Liver (tissue), 10 donors: ENCODE results near the gene MINDY1. TPM values are rescaled to one million over a fixed set of nuclear protein-coding genes. Genes with fewer than 3 reads are reported as not detected.

Experiments used
- DNase-seq: peaks from one replicate; pipeline ENCODE4 v3.0.0-alpha.2; 2017; ENCODE audit warnings: low spot score
- H3K27ac ChIP-seq, 2 donors: one replicate each; pipeline ENCODE4 v1.7.0; 2013; ENCODE audit warnings: inconsistent platforms in 2 of 2, low read length in 2 of 2, control low read depth in 1 of 2, low read depth in 1 of 2, mild to moderate bottlenecking in 1 of 2
- H3K27me3 ChIP-seq, 4 donors: one replicate each; pipeline versions ENCODE4 v1.6.1 to v1.7.0; 2013; ENCODE audit warnings: low read length in 3 of 4, inconsistent platforms in 1 of 4, mild to moderate bottlenecking in 1 of 4, moderate library complexity in 1 of 4; ENCODE audit not compliant: control insufficient read depth in 4 of 4, insufficient read depth in 4 of 4
- H3K36me3 ChIP-seq, 4 donors: one replicate each; pipeline versions ENCODE4 v1.6.1 to v1.7.0; 2013; ENCODE audit warnings: low read length in 3 of 4, mild to moderate bottlenecking in 3 of 4, low read depth in 1 of 4, moderate library complexity in 1 of 4; ENCODE audit not compliant: control insufficient read depth in 4 of 4, insufficient read depth in 3 of 4
- H3K4me1 ChIP-seq, 4 donors: one replicate each; pipeline versions ENCODE4 v1.6.1 to v1.7.0; 2013; ENCODE audit warnings: low read length in 3 of 4, mild to moderate bottlenecking in 3 of 4, moderate library complexity in 1 of 4; ENCODE audit not compliant: control insufficient read depth in 4 of 4, insufficient read depth in 4 of 4
- H3K4me3 ChIP-seq, 3 donors: one replicate each; pipeline versions ENCODE4 v1.6.1 to v1.7.0; 2013; ENCODE audit warnings: low read length in 3 of 3, control low read depth in 1 of 3, low read depth in 1 of 3, mild to moderate bottlenecking in 1 of 3
- H3K9ac ChIP-seq, 2 donors: one replicate each; pipeline ENCODE4 v1.7.0; 2013; ENCODE audit warnings: low read length in 2 of 2, mild to moderate bottlenecking in 2 of 2, moderate library complexity in 2 of 2, control low read depth in 1 of 2, low read depth in 1 of 2
- H3K9me3 ChIP-seq, 4 donors: one replicate each; pipeline versions ENCODE4 v1.6.1 to v1.7.0; 2013; ENCODE audit warnings: low read length in 3 of 4; ENCODE audit not compliant: control insufficient read depth in 4 of 4
- GABPA ChIP-seq, 2 donors: IDR thresholded peaks in 1 of 2; conservative IDR thresholded peaks in 1 of 2; 2 replicates each; pipeline ENCODE4 v1.6.1; 2016; ENCODE audit warnings: antibody characterized with exemption in 2 of 2, mild to moderate bottlenecking in 1 of 2, moderate library complexity in 1 of 2
- HNF4G ChIP-seq: IDR thresholded peaks from 2 replicates; pipeline ENCODE4 v1.6.1; 2016; ENCODE audit warnings: antibody characterized with exemption
- RAD21 ChIP-seq, 2 donors: IDR thresholded peaks; 2 replicates each; pipeline ENCODE4 v1.6.1; 2016; ENCODE audit warnings: antibody characterized with exemption in 2 of 2, mild to moderate bottlenecking in 2 of 2
- YY1 ChIP-seq: IDR thresholded peaks from 2 replicates; pipeline ENCODE4 v1.6.1; 2016; ENCODE audit warnings: antibody characterized with exemption, mild to moderate bottlenecking
- WGBS: extraction: QIAGEN DNeasy Blood & Tissue Kit; methylation state at CpG from one replicate; pipeline ENCODE4 v1.1.7; 2013; 5-methylcytosine and 5-hydroxymethylcytosine counted together
- polyA plus RNA-seq, 2 donors: library from polyadenylated mRNA; stranded (reverse) in 1 of 2; unstranded in 1 of 2; fragments of 200-250 nt in 1 of 2; fragments of >200 nt in 1 of 2; fragmentation: Nextera tagmentation in 1 of 2; extraction: Ambion mirVana in 1 of 2; gene quantifications; one replicate each; pipeline versions ENCODE4 v1.2.1 to v1.2.3, GENCODE V29; 2013 to 2015
- small RNA-seq: library from RNA; depleted of rRNA; stranded (forward); fragments of <200 nt; gene quantifications from one replicate; pipeline ENCODE3, GENCODE V24; 2014
- total RNA-seq, 2 donors: library from RNA; depleted of rRNA; stranded (reverse); fragments of >200 nt; gene quantifications; one replicate each; pipeline ENCODE4 v1.2.3, GENCODE V29; 2014
- TF ChIP-seq, protein P1 (sequence below): fragments of 150-350 bp; IDR thresholded peaks from 2 replicates; pipeline ENCODE4 v1.5.1; 2017; ENCODE audit warnings: improper control_type of control experiment, low read depth, low read length; ENCODE audit not compliant: missing input control
- donor health status: healthy.
- donor health status: healthy.
- donor health status: healthy.
- donor health status: healthy.
- donor health status: healthy.

Gene MINDY1
- total and polyA plus RNA-seq, 4 donors: 7.3 to 21.3 (median 9.0) TPM

DNA sequence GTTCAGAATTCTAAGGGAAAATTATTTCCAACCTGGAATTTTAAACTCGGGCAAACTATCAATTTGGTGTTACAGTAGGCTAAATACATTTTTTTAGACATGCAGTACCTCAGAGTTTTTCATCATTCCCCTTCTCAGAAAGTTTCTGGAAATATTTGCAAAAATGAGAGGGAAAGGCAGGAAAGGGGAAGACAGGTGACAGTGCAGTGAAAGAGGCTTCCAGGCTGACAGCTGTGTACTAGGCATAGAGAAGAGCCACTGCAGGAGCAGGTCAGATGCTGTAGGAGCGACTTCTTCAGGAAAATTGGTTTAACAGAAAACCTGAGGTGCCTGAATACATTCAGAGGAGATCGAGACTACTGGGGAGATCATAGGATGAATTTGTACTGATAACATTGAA, 52.0 kb downstream of the MINDY1 start:
- Histone ChIP-seq H3K27ac (no peak overlapping the region), H3K4me3 (no peak overlapping the region), H3K9ac (no peak overlapping the region), H3K27me3 (no peaks in the 10 kb centered on the region), H3K36me3 (peaks cover 3 to 52% (median 38%) of the 10 kb centered on the region in 4 donors), H3K4me1 (no peaks in the 10 kb centered on the region), H3K9me3 (no peaks in the 10 kb centered on the region)
- TF ChIP-seq, protein P1, sequence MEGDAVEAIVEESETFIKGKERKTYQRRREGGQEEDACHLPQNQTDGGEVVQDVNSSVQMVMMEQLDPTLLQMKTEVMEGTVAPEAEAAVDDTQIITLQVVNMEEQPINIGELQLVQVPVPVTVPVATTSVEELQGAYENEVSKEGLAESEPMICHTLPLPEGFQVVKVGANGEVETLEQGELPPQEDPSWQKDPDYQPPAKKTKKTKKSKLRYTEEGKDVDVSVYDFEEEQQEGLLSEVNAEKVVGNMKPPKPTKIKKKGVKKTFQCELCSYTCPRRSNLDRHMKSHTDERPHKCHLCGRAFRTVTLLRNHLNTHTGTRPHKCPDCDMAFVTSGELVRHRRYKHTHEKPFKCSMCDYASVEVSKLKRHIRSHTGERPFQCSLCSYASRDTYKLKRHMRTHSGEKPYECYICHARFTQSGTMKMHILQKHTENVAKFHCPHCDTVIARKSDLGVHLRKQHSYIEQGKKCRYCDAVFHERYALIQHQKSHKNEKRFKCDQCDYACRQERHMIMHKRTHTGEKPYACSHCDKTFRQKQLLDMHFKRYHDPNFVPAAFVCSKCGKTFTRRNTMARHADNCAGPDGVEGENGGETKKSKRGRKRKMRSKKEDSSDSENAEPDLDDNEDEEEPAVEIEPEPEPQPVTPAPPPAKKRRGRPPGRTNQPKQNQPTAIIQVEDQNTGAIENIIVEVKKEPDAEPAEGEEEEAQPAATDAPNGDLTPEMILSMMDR: no peak
- no peak for TF ChIP-seq YY1
- TF ChIP-seq GABPA (IDR thresholded peaks at IDR 0.05 in 1 of 2, conservative IDR thresholded peaks at IDR 0.05 in 1 of 2): no peak
- no peak for TF ChIP-seq HNF4G
- TF ChIP-seq RAD21 (IDR thresholded peaks at IDR 0.05): no peak
- no peak for DNase-seq
- WGBS: 96% methylated on average over 3 of the region's 3 CpGs

Small RNA genes lying within 50 kb of the gene (small RNA-seq; reads per million reads assigned to genes)
- gene RNU6-884P: not detected

Other genes starting within 250 kb of the MINDY1 start
- gene CTSS, start 241.1 kb downstream of the MINDY1 start, total RNA-seq: 100 to 1,000 TPM in 1 of 2 donors, 10 to 100 TPM in 1; 79.7 to 122 TPM
- gene CTSS, start 241.1 kb downstream of the MINDY1 start, polyA plus RNA-seq: 10 to 100 TPM; 17.3 to 45.1 TPM
- 1 to 10 TPM; 2.2 to 3.8 TPM for gene CTSK, start 198.6 kb downstream of the MINDY1 start, total RNA-seq
- 1 to 10 TPM; 2.3 to 2.4 TPM for gene CTSK, start 198.6 kb downstream of the MINDY1 start, polyA plus RNA-seq
- gene ARNT, start 130.3 kb downstream of the MINDY1 start, total RNA-seq: 10 to 100 TPM; 23.2 to 45.9 TPM
- 10 to 100 TPM; 11.2 to 13.9 TPM for gene ARNT, start 130.3 kb downstream of the MINDY1 start, polyA plus RNA-seq
- gene CTXND2, start 119.8 kb downstream of the MINDY1 start, total RNA-seq: not detected
- not detected for gene CTXND2, start 119.8 kb downstream of the MINDY1 start, polyA plus RNA-seq
- 10 to 100 TPM; 20.8 to 23.7 TPM for gene SETDB1, start 80.5 kb downstream of the MINDY1 start, total RNA-seq
- 1 to 10 TPM; 5.4 to 7.3 TPM for gene SETDB1, start 80.5 kb downstream of the MINDY1 start, polyA plus RNA-seq
- gene CERS2, start 32.1 kb downstream of the MINDY1 start, total RNA-seq: 100 to 1,000 TPM; 212 to 346 TPM
- gene CERS2, start 32.1 kb downstream of the MINDY1 start, polyA plus RNA-seq: 100 to 1,000 TPM; 215 to 340 TPM
- gene ANXA9, start 24.6 kb downstream of the MINDY1 start, total RNA-seq: 10 to 100 TPM; 15.8 to 18.2 TPM
- 10 to 100 TPM in 1 of 2 donors, 1 to 10 TPM in 1; 7.5 to 24.0 TPM for gene ANXA9, start 24.6 kb downstream of the MINDY1 start, polyA plus RNA-seq
- 1 to 10 TPM; 6.1 to 9.0 TPM for gene PRUNE1, start 1.5 kb upstream of the MINDY1 start, total RNA-seq
- 10 to 100 TPM in 1 of 2 donors, 1 to 10 TPM in 1; 9.9 to 10.6 TPM for gene PRUNE1, start 1.5 kb upstream of the MINDY1 start, polyA plus RNA-seq
- under 1 TPM; 0.09 to 0.84 TPM for gene BNIPL, start 29.7 kb upstream of the MINDY1 start, total RNA-seq
- under 1 TPM; 0.13 to 0.15 TPM for gene BNIPL, start 29.7 kb upstream of the MINDY1 start, polyA plus RNA-seq
- gene C1orf56, start 40.8 kb upstream of the MINDY1 start, total RNA-seq: 1 to 10 TPM; 1.5 to 2.2 TPM
- 10 to 100 TPM in 1 of 2 donors, 1 to 10 TPM in 1; 4.3 to 11.2 TPM for gene C1orf56, start 40.8 kb upstream of the MINDY1 start, polyA plus RNA-seq
- gene CDC42SE1, start 52.7 kb upstream of the MINDY1 start, total RNA-seq: 10 to 100 TPM; 16.7 to 28.1 TPM
- 10 to 100 TPM in 1 of 2 donors, 1 to 10 TPM in 1; 9.5 to 16.7 TPM for gene CDC42SE1, start 52.7 kb upstream of the MINDY1 start, polyA plus RNA-seq
- under 1 TPM; 0.17 to 0.23 TPM for gene MLLT11, start 53.5 kb upstream of the MINDY1 start, total RNA-seq
- gene MLLT11, start 53.5 kb upstream of the MINDY1 start, polyA plus RNA-seq: under 1 TPM; 0.31 to 0.64 TPM
- 10 to 100 TPM in 1 of 2 donors, 1 to 10 TPM in 1; 7.3 to 13.3 TPM for gene GABPB2, start 63.9 kb upstream of the MINDY1 start, total RNA-seq
- 1 to 10 TPM in 1 of 2 donors, under 1 TPM in 1; 0.94 to 1.6 TPM for gene GABPB2, start 63.9 kb upstream of the MINDY1 start, polyA plus RNA-seq
- gene SEMA6C, start 139.7 kb upstream of the MINDY1 start, total RNA-seq: 1 to 10 TPM; 1.4 to 1.5 TPM
- 1 to 10 TPM; 1.4 TPM for gene SEMA6C, start 139.7 kb upstream of the MINDY1 start, polyA plus RNA-seq
- 1 to 10 TPM; 4.4 to 8.7 TPM for gene TNFAIP8L2, start 149.7 kb upstream of the MINDY1 start, total RNA-seq
- 1 to 10 TPM; 2.9 to 3.8 TPM for gene TNFAIP8L2, start 149.7 kb upstream of the MINDY1 start, polyA plus RNA-seq
- gene LYSMD1, start 159.0 kb upstream of the MINDY1 start, total RNA-seq: 1 to 10 TPM; 2.8 to 4.4 TPM
- 1 to 10 TPM; 3.5 to 5.3 TPM for gene LYSMD1, start 159.0 kb upstream of the MINDY1 start, polyA plus RNA-seq
- 10 to 100 TPM in 1 of 2 donors, 1 to 10 TPM in 1; 4.8 to 11.3 TPM for gene SCNM1, start 159.2 kb upstream of the MINDY1 start, total RNA-seq
- gene SCNM1, start 159.2 kb upstream of the MINDY1 start, polyA plus RNA-seq: 10 to 100 TPM in 1 of 2 donors, 1 to 10 TPM in 1; 9.7 to 14.3 TPM
- gene TMOD4, start 169.1 kb upstream of the MINDY1 start, total RNA-seq: not detected
- not detected for gene TMOD4, start 169.1 kb upstream of the MINDY1 start, polyA plus RNA-seq
- 10 to 100 TPM; 11.3 to 16.0 TPM for gene VPS72, start 183.3 kb upstream of the MINDY1 start, total RNA-seq
- 10 to 100 TPM; 10.7 to 12.6 TPM for gene VPS72, start 183.3 kb upstream of the MINDY1 start, polyA plus RNA-seq
- 10 to 100 TPM; 16.7 to 32.0 TPM for gene PIP5K1A, start 191.7 kb upstream of the MINDY1 start, total RNA-seq
- 10 to 100 TPM in 1 of 2 donors, 1 to 10 TPM in 1; 4.0 to 10.4 TPM for gene PIP5K1A, start 191.7 kb upstream of the MINDY1 start, polyA plus RNA-seq
- gene PSMD4, start 247.8 kb upstream of the MINDY1 start, total RNA-seq: 10 to 100 TPM; 77.7 to 86.3 TPM
- 100 to 1,000 TPM in 1 of 2 donors, 10 to 100 TPM in 1; 87.7 to 108 TPM for gene PSMD4, start 247.8 kb upstream of the MINDY1 start, polyA plus RNA-seq